SW 1271 (cell line): ENCODE results near the gene PBX2.
"Not testable (repeated sequence)": the region's sequence is repeated elsewhere in the genome, so short reads cannot be mapped to it uniquely, and the experiment has no call there.

Experiments
- DNase-seq, 2 experiments: peaks; one replicate each; lab custom pipeline; 2025; lab: John Stamatoyannopoulos, UW

Gene PBX2

GRCh38 chr6:32149092-32149755 lies 40.8 kb downstream of the PBX2 start:
- DNase-seq: no peak

- no peak for DNase-seq
Measured at GRCh38 chr6:32148289-32149091, 41.5 kb downstream of the PBX2 start.

- no peak for DNase-seq
Measured at GRCh38 chr6:32147401-32148132, 42.4 kb downstream of the PBX2 start.

- DNase-seq: no peak
Measured at GRCh38 chr6:32146687-32147086, 43.3 kb downstream of the PBX2 start.

- no peak for DNase-seq
Measured at GRCh38 chr6:32146287-32146686, 43.7 kb downstream of the PBX2 start.

GRCh38 chr6:32144238-32144637 lies 45.8 kb downstream of the PBX2 start:
- DNase-seq: not testable (repeated sequence)

GRCh38 chr6:32140420-32141046 lies 49.5 kb downstream of the PBX2 start:
- DNase-seq: no peak

GRCh38 chr6:32139590-32139989 lies 50.4 kb downstream of the PBX2 start:
- no peak for DNase-seq

GRCh38 chr6:32137454-32137853 lies 52.5 kb downstream of the PBX2 start:
- DNase-seq: no peak
